Cardiac muscle cell (in vitro differentiated cells and primary cell): ENCODE results near the gene PDHX. TPM values are rescaled to one million over a fixed set of nuclear protein-coding genes. Genes with fewer than 3 reads are reported as not detected.
"Not testable (repeated sequence)": the region's sequence is repeated elsewhere in the genome, so short reads cannot be mapped to it uniquely, and the experiment has no call there.

Experiments
- DNase-seq, 2 donors: peaks; one replicate each; pipeline versions ENCODE4 v3.0.0 to v3.0.0-alpha.2; 2010 to 2017; ENCODE audit warnings: low read depth in 1 of 2, low spot score in 1 of 2
- H3K27ac ChIP-seq: fragments of 200-600 bp; sonication (generic); 2 replicates; pipeline ENCODE4 v1.5.1; 2016
- H3K27me3 ChIP-seq: fragments of 200-600 bp; sonication (generic); 2 replicates; pipeline ENCODE4 v1.6.0; 2016; ENCODE audit warnings: control low read depth
- H3K36me3 ChIP-seq: fragments of 200-600 bp; sonication (generic); 2 replicates; pipeline ENCODE4 v1.5.1; 2016; ENCODE audit warnings: control low read depth
- H3K4me1 ChIP-seq: fragments of 200-600 bp; sonication (generic); 2 replicates; pipeline ENCODE4 v1.8.1; 2017; ENCODE audit warnings: low read depth, mild to moderate bottlenecking, mixed run types
- H3K4me3 ChIP-seq: fragments of 200-600 bp; sonication (generic); 2 replicates; pipeline ENCODE4 v1.5.1; 2016; ENCODE audit warnings: mild to moderate bottlenecking
- H3K9me3 ChIP-seq: fragments of 200-600 bp; sonication (generic); 2 replicates; pipeline ENCODE4 v1.5.1; 2017; ENCODE audit warnings: low read depth, mild to moderate bottlenecking, control low read depth
- CTCF ChIP-seq: IDR thresholded peaks from 2 replicates; pipeline ENCODE4 v1.5.1; 2012; ENCODE audit warnings: low read depth, mild to moderate bottlenecking, low read length
- polyA plus RNA-seq: library from polyadenylated mRNA; unstranded; fragments of >200 nt; fragmentation: Nextera tagmentation; extraction: Ambion mirVana; gene quantifications from 2 replicates; pipeline ENCODE4 v1.2.1, GENCODE V29; 2016
- total RNA-seq: library from RNA; depleted of rRNA; stranded (reverse); fragments of >200 nt; gene quantifications from 2 replicates; pipeline ENCODE4 v1.2.3, GENCODE V29; 2016

Gene PDHX
- total and polyA plus RNA-seq, 2 experiments from 2014 or later, result 69.9 to 87.1 TPM

GRCh38 chr11:34905666-34906065 lies 10.8 kb upstream of the PDHX start:
- H3K4me3 ChIP-seq, result no peak overlapping the region
- no peak for DNase-seq

GRCh38 chr11:34907934-34908593 lies 8.4 kb upstream of the PDHX start:
- Histone ChIP-seq H3K27ac (no peak overlapping the region), H3K4me1 (no peaks in the 10 kb centered on the region), H3K27me3 (no peaks in the 10 kb centered on the region), H3K9me3 (no peaks in the 10 kb centered on the region), H3K4me3 (no peak overlapping the region), H3K36me3 (no peaks in the 10 kb centered on the region)
- no peak for TF ChIP-seq CTCF
- no peak for DNase-seq

More at GRCh38 chr11:34905666-34906065, 10.8 kb upstream of the PDHX start:
- no peak for TF ChIP-seq CTCF
- Histone ChIP-seq H3K36me3 (no peaks in the 10 kb centered on the region), H3K9me3 (no peaks in the 10 kb centered on the region), H3K27me3 (no peaks in the 10 kb centered on the region), H3K27ac (no peak overlapping the region), H3K4me1 (no peaks in the 10 kb centered on the region)

GRCh38 chr11:34909415-34909814 lies 7.0 kb upstream of the PDHX start:
- H3K27me3 ChIP-seq, result no peaks in the 10 kb centered on the region
- DNase-seq, result no peak
- no peaks in the 10 kb centered on the region for H3K36me3 ChIP-seq
- H3K4me1 ChIP-seq, result no peaks in the 10 kb centered on the region
- no peak overlapping the region for H3K27ac ChIP-seq
- no peaks in the 10 kb centered on the region for H3K9me3 ChIP-seq
- TF ChIP-seq CTCF, result no peak
- no peak overlapping the region for H3K4me3 ChIP-seq

- Histone ChIP-seq H3K36me3 (no peaks in the 10 kb centered on the region), H3K4me1 (peaks cover under 1% of the 10 kb centered on the region), H3K27ac (no peak overlapping the region), H3K27me3 (no peaks in the 10 kb centered on the region), H3K4me3 (no peak overlapping the region), H3K9me3 (no peaks in the 10 kb centered on the region)
- DNase-seq, result peak in 1 of 2 donors; percentile 28
- no peak for TF ChIP-seq CTCF
These were observed 6.5 kb upstream of the PDHX start for GRCh38 chr11:34909955-34910354.

GRCh38 chr11:34910817-34911216 lies 5.6 kb upstream of the PDHX start:
- Histone ChIP-seq H3K9me3 (no peaks in the 10 kb centered on the region), H3K27ac (no peak overlapping the region), H3K4me3 (no peak overlapping the region), H3K36me3 (no peaks in the 10 kb centered on the region), H3K27me3 (no peaks in the 10 kb centered on the region), H3K4me1 (peaks cover 4% of the 10 kb centered on the region)
- DNase-seq, result no peak
- no peak for TF ChIP-seq CTCF

- TF ChIP-seq CTCF, result no peak
- Histone ChIP-seq H3K4me1 (peaks cover 4% of the 10 kb centered on the region), H3K9me3 (no peaks in the 10 kb centered on the region), H3K27me3 (no peaks in the 10 kb centered on the region), H3K4me3 (no peak overlapping the region), H3K36me3 (no peaks in the 10 kb centered on the region), H3K27ac (no peak overlapping the region)
- no peak for DNase-seq
These were observed 4.7 kb upstream of the PDHX start for GRCh38 chr11:34911676-34912075.

GRCh38 chr11:34913556-34913955 lies 2.9 kb upstream of the PDHX start:
- not testable (repeated sequence) for H3K27me3 ChIP-seq, H3K36me3 ChIP-seq
- H3K4me1 ChIP-seq, result peaks cover 17% of the 10 kb centered on the region

More at GRCh38 chr11:34913556-34913955, 2.9 kb upstream of the PDHX start:
- not testable (repeated sequence) for H3K4me3 ChIP-seq, DNase-seq, H3K9me3 ChIP-seq, H3K27ac ChIP-seq
